Upper lobe of right lung (tissue), 1 donor: ENCODE measurements around the gene GEN1. TPM values are rescaled to one million over a fixed set of nuclear protein-coding genes. Genes with fewer than 3 reads are reported as not detected.

Experiments used
- ATAC-seq: fragments of 200-7000 bp; cut with Tn5 transposase; one replicate; pipeline ENCODE4 v1.9.1; 2020; ENCODE audit warnings: mild to moderate bottlenecking, moderate library complexity
- DNase-seq: peaks from one replicate; pipeline ENCODE4 v3.0.0-alpha.2; 2020
- H3K27ac ChIP-seq: fragments of 200-600 bp; one replicate; pipeline ENCODE4 v1.8.0; 2022
- H3K27me3 ChIP-seq: fragments of 200-600 bp; one replicate; pipeline ENCODE4 v1.8.0; 2022; ENCODE audit warnings: mild to moderate bottlenecking
- H3K36me3 ChIP-seq: fragments of 200-600 bp; one replicate; pipeline ENCODE4 v1.8.0; 2022
- H3K4me1 ChIP-seq: fragments of 200-600 bp; one replicate; pipeline ENCODE4 v1.8.0; 2022
- H3K4me3 ChIP-seq: fragments of 200-600 bp; one replicate; pipeline ENCODE4 v1.8.0; 2022; ENCODE audit warnings: mild to moderate bottlenecking
- H3K9me3 ChIP-seq: fragments of 200-600 bp; one replicate; pipeline ENCODE4 v1.8.0; 2022
- intact Hi-C: fragments of 100-400 bp; cut with DNase I; formaldehyde crosslinking; loops from one replicate; pipeline ENCODE4 v1.11.0; 2022
- total RNA-seq: library from RNA; stranded (reverse); fragmentation: NEBNext Ultra II Directional; extraction: Animal tissue kit (Norgen Biotek cat#: 25700); gene quantifications from one replicate; pipeline ENCODE4 v1.2.1, GENCODE V29; 2021
- TF ChIP-seq, protein P1 (sequence below): fragments of 200-600 bp; IDR thresholded peaks from one replicate; pipeline ENCODE4 v1.8.0; 2022; ENCODE audit warnings: antibody characterized with exemption
- donor health status: DM: no; HTN: yes; CAD: no; lungs with severe emphysema.

GEN1 gene
- total RNA-seq, 1 donor from 2014 or later, result 7.0 TPM

DNA sequence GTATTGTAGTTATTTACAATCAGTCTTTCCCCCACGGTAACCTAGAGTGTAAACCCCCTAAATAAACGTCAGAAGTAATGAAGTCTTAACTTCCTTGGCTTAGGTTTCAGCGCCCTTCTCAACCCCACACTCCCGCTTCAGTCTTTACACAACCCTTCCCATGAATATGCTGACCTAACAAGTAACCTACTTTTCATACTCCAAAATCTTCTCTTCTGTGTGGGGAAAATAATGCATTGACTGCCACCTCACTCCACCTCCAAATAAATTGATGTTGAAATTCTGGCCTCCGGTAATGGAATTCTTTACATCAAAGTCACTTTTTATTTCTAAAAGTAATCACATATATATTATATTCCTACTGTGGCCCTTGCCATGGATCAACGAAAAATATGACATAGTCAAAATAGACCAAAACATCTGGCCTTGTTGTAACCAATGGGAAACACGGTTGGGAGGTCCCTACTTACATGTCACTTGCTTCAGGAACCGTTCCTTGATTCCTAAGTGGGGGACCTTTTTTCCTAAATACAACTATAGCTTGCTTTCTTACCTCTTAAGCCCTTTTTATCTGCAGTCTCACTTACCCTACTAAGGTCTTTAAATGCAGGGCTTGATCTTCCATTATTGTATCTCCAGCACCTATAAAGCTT is 961 bp downstream of the GEN1 start:
- no peaks in the 10 kb centered on the region for H3K27me3 ChIP-seq
- DNase-seq (no peak), ATAC-seq (no peak)
- H3K27ac ChIP-seq, result no peak overlapping the region
- H3K36me3 ChIP-seq, result no peaks in the 10 kb centered on the region
- H3K4me3 ChIP-seq, result peak overlapping the region; percentile 68
- H3K9me3 ChIP-seq, result no peaks in the 10 kb centered on the region
- TF ChIP-seq, protein P1, sequence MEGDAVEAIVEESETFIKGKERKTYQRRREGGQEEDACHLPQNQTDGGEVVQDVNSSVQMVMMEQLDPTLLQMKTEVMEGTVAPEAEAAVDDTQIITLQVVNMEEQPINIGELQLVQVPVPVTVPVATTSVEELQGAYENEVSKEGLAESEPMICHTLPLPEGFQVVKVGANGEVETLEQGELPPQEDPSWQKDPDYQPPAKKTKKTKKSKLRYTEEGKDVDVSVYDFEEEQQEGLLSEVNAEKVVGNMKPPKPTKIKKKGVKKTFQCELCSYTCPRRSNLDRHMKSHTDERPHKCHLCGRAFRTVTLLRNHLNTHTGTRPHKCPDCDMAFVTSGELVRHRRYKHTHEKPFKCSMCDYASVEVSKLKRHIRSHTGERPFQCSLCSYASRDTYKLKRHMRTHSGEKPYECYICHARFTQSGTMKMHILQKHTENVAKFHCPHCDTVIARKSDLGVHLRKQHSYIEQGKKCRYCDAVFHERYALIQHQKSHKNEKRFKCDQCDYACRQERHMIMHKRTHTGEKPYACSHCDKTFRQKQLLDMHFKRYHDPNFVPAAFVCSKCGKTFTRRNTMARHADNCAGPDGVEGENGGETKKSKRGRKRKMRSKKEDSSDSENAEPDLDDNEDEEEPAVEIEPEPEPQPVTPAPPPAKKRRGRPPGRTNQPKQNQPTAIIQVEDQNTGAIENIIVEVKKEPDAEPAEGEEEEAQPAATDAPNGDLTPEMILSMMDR, result no peak
- intact Hi-C loops, result no loop called here
- peaks cover 19% of the 10 kb centered on the region for H3K4me1 ChIP-seq

DNA sequence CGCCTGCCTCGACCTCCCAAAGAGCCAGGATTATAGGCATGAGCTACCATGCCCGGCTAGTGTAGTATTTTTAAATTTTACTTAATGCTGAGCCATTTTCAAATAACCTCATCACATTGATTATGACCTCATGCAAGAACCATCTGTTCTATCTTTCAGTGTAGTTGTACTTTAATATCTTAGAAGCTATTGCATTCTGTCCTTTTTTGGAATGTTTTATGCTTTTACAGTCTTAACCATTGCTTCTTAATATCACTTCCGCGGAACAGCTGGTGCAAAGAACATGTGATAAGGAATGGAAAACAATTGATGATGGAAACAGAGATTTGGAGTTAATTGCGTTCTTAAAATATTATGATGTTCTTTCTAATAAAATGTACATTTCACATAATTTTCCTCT is 2.7 kb downstream of the GEN1 start:
- ATAC-seq (no peak), DNase-seq (no peak)
- Histone ChIP-seq H3K4me1 (peaks cover 17% of the 10 kb centered on the region), H3K9me3 (no peaks in the 10 kb centered on the region), H3K27ac (no peak overlapping the region), H3K4me3 (no peak overlapping the region), H3K36me3 (no peaks in the 10 kb centered on the region), H3K27me3 (no peaks in the 10 kb centered on the region)
- intact Hi-C loops, result no loop called here
- TF ChIP-seq, protein P1, result no peak

DNA sequence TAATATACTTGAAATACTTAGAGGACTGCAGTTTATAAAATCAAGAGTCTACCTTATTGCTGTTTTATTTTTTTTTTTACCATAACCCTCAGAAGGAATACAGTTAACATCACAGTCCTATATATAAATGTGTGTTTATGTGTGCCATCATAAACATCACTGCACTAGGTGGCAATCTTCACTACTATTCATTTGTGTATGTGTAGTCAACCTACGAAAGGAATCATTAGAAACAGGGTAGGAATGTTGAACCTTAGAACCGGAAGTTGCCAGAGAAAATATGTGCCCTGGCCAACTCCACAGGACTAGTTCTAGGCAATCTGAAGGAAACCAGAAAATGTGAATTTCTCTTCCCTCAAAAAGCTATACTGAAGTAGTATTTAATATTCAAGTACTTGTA is 3.4 kb downstream of the GEN1 start:
- H3K4me1 ChIP-seq, result peaks cover 10% of the 10 kb centered on the region
- intact Hi-C loops, result no loop called here
- TF ChIP-seq, protein P1, result no peak
- no peak overlapping the region for H3K4me3 ChIP-seq
- no peaks in the 10 kb centered on the region for H3K36me3 ChIP-seq
- DNase-seq, result no peak
- ATAC-seq, result no peak
- H3K9me3 ChIP-seq, result no peaks in the 10 kb centered on the region
- no peak overlapping the region for H3K27ac ChIP-seq
- H3K27me3 ChIP-seq, result no peaks in the 10 kb centered on the region

DNA sequence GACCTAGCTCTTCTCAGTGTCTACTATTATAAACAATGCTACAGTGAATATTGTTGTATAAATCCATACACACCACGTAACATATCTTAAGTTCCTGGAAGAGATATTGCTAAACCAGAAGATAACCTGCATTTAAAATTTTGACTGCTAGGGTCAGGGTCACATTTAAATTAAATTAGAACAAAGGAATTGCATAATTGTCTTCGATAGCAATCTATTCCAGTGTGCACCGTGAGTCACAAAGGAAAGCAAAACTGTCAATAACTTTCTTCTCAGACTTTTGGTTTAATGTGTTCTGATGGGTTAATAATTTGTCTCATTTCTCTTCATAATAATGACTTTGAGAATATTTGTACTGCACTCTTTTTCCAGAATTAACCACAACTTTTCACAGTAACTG is 4.2 kb downstream of the GEN1 start:
- Histone ChIP-seq H3K9me3 (no peaks in the 10 kb centered on the region), H3K4me3 (no peak overlapping the region), H3K27ac (no peak overlapping the region), H3K36me3 (no peaks in the 10 kb centered on the region), H3K27me3 (no peaks in the 10 kb centered on the region), H3K4me1 (peaks cover 4% of the 10 kb centered on the region)
- no peak for ATAC-seq
- TF ChIP-seq, protein P1, result no peak
- intact Hi-C loops, result no loop called here
- no peak for DNase-seq

DNA sequence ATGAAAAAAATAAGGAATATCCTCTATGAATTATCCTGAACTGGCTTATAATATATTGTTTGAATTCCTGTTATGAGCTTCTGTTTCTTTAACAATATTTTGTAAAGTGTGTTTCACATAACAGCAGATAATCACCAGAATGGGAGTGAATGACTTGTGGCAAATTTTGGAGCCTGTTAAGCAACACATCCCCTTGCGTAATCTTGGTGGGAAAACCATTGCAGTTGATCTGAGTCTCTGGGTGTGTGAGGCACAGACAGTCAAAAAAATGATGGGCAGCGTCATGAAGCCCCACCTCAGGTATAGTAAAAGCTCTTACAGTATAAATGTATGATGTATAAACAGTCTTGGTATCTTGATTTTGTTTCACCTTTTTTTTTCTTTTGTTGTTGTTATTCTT is 5.9 kb downstream of the GEN1 start:
- no peaks in the 10 kb centered on the region for H3K36me3 ChIP-seq
- ATAC-seq (no peak), DNase-seq (no peak)
- intact Hi-C loops, result no loop called here
- no peak overlapping the region for H3K27ac ChIP-seq
- no peaks in the 10 kb centered on the region for H3K9me3 ChIP-seq
- H3K4me1 ChIP-seq, result no peaks in the 10 kb centered on the region
- H3K27me3 ChIP-seq, result no peaks in the 10 kb centered on the region
- no peak overlapping the region for H3K4me3 ChIP-seq
- TF ChIP-seq, protein P1, result no peak

DNA sequence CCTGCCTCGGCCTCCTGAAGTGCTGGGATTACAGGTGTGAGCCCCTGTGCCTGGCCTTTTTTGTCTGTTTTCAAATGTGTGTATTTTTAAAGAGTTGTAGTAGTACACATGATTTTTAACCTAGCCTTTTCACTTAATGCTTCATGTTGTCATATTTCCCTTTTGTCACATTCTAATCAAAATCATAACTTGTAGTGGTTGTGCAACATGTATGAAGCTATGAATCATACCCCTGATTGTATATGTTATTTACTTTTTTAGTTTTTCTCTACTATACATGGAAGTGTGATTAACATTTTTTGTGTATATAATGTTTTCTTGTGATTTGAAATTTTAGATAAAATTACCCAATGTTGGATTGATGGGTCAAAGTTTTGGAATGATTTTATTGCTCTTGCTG is 8.5 kb downstream of the GEN1 start:
- no peak for ATAC-seq
- H3K9me3 ChIP-seq, result no peaks in the 10 kb centered on the region
- H3K27ac ChIP-seq, result no peak overlapping the region
- no peaks in the 10 kb centered on the region for H3K27me3 ChIP-seq
- TF ChIP-seq, protein P1, result no peak
- peaks cover 9% of the 10 kb centered on the region for H3K36me3 ChIP-seq
- no peaks in the 10 kb centered on the region for H3K4me1 ChIP-seq
- no peak for DNase-seq
- intact Hi-C loops, result no loop called here
- no peak overlapping the region for H3K4me3 ChIP-seq
